GM12874 (cell line): Measurements from ENCODE around the gene SIM2.

Experiments used
- CTCF ChIP-seq: IDR thresholded peaks from 2 replicates; pipeline ENCODE4 v1.5.1; 2011; ENCODE audit warnings: low read depth, mild to moderate bottlenecking, control low read depth, low read length, moderate library complexity; ENCODE audit not compliant: insufficient read depth

The SIM2 gene

GRCh38 chr21:36757196-36757595 is 58.3 kb downstream of the SIM2 start:
- TF ChIP-seq CTCF: no peak

- TF ChIP-seq CTCF: no peak
Observed at GRCh38 chr21:36759348-36760083, 60.6 kb downstream of the SIM2 start.

- TF ChIP-seq CTCF: no peak
Observed at GRCh38 chr21:36761685-36762084, 62.8 kb downstream of the SIM2 start.

- no peak for TF ChIP-seq CTCF
Observed at GRCh38 chr21:36762642-36763041, 63.7 kb downstream of the SIM2 start.

- TF ChIP-seq CTCF: no peak
Observed at GRCh38 chr21:36763305-36763704, 64.4 kb downstream of the SIM2 start.

GRCh38 chr21:36765229-36765628 is 66.3 kb downstream of the SIM2 start:
- TF ChIP-seq CTCF: no peak

GRCh38 chr21:36766511-36766910 is 67.6 kb downstream of the SIM2 start:
- TF ChIP-seq CTCF: no peak
